Measurements from ENCODE around the gene GANAB. TPM values are rescaled to one million over a fixed set of nuclear protein-coding genes. Genes with fewer than 3 reads are reported as not detected.

Gene GANAB
- total and polyA plus RNA-seq, 2 of the 13 experiments (the other 11 are each of a cell fraction or from before 2014, with no cell fraction given): 99.5 to 234 TPM

DNA sequence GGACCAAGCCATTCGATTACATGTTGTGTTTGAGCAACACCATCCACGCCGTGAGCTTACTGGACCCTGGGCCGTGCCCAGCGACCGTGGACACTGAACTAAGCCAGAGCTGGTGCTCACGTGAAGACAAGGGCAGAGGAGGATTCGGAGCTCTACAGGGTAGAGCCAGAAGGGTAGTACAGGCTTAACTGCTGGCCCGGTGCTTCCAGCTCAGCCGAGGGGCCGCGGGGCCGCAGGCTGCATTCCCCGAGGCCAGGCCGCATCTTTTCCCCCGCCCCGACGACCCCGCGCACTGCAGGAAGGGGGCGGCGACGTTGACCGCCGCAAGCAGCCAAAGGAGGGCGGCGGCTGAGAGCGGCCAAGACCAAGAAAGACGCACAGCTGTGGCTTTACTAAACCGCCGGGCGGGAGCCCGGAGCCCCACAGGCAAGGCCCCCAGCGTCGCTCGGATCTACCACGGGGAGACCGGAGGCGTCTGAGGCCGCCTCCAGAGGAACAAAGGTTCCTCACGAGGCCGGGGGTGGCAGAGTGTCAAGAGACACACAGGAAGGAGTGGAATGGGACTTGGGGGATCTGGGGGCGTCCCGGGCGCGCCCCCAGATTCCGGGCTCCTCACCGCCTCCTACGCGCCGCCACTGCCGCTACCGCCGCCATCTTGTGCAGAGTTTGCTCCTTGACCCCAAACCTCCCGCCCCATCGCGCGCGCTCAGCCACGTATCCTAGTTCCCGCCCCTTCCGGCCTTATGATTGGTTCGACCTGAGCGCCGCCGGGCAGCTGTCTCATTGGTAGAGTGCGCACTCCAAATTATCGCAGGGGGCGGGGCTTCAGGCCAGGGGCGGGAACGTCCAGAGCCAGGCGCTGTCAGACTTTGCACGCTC lies at the start of gene GANAB (continued):
- peak; percentile 77 for TF ChIP-seq HDAC1 (CRISPR knock-in tag; IDR thresholded peaks at IDR 0.05)
- no peak for TF ChIP-seq HMG20B (CRISPR knock-in tag; conservative IDR thresholded peaks at IDR 0.05)
- peak; percentile 95; the same call in 2 of the 3 replicates for TF ChIP-seq MXI1 (IDR thresholded peaks at IDR 0.05; ENCODE audit: borderline replicate concordance, low read depth, low read length)
- TF ChIP-seq SUZ12 (IDR thresholded peaks at IDR 0.05; ENCODE audit: low read depth, low read length): no peak
- peak; percentile 86 for TF ChIP-seq ASH2L (IDR thresholded peaks at IDR 0.05; ENCODE audit: insufficient read length, low read depth, low read length)
- no peak for TF ChIP-seq FOXP4 (CRISPR knock-in tag; IDR thresholded peaks at IDR 0.05)
- TF ChIP-seq ZNF564 (CRISPR knock-in tag; IDR thresholded peaks at IDR 0.05): no peak
- TF ChIP-seq CEBPG (CRISPR knock-in tag; IDR thresholded peaks at IDR 0.05): no peak; the same call in 1 of the 2 replicates
- TF ChIP-seq RFX3 (CRISPR knock-in tag; IDR thresholded peaks at IDR 0.05): no peak
- TF ChIP-seq ZNF83 (CRISPR knock-in tag; IDR thresholded peaks at IDR 0.05; ENCODE audit: borderline replicate concordance): 0 out of 2 replicates have a peak, but pooled peaks have one; percentile 16
- TF ChIP-seq MIER2 (CRISPR knock-in tag; IDR thresholded peaks at IDR 0.05): no peak
- peak; percentile 74 for TF ChIP-seq HOXA3 (CRISPR knock-in tag; IDR thresholded peaks at IDR 0.05)
- 0 out of 2 replicates have a peak, but pooled peaks have one; percentile 44 for TF ChIP-seq ZSCAN30 (CRISPR knock-in tag; IDR thresholded peaks at IDR 0.05)
- TF ChIP-seq WIZ (CRISPR knock-in tag; IDR thresholded peaks at IDR 0.05): no peak
- TF ChIP-seq, protein P1, sequence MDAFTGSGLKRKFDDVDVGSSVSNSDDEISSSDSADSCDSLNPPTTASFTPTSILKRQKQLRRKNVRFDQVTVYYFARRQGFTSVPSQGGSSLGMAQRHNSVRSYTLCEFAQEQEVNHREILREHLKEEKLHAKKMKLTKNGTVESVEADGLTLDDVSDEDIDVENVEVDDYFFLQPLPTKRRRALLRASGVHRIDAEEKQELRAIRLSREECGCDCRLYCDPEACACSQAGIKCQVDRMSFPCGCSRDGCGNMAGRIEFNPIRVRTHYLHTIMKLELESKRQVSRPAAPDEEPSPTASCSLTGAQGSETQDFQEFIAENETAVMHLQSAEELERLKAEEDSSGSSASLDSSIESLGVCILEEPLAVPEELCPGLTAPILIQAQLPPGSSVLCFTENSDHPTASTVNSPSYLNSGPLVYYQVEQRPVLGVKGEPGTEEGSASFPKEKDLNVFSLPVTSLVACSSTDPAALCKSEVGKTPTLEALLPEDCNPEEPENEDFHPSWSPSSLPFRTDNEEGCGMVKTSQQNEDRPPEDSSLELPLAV (CRISPR knock-in tag; conservative IDR thresholded peaks at IDR 0.05; ENCODE audit: low read depth): no peak
- peak; percentile 67; the same call in 1 of the 2 replicates for TF ChIP-seq SPEN (CRISPR knock-in tag; IDR thresholded peaks at IDR 0.05; ENCODE audit: low read depth)
- 0 out of 2 replicates have a peak, but pooled peaks have one; percentile 34 for TF ChIP-seq RFXANK (CRISPR knock-in tag; IDR thresholded peaks at IDR 0.05)
- TF ChIP-seq ZNF816 (CRISPR knock-in tag; IDR thresholded peaks at IDR 0.05; ENCODE audit: borderline replicate concordance): 0 out of 2 replicates have a peak, but pooled peaks have one; percentile 72
- peak; percentile 96 for TF ChIP-seq TAF15 (IDR thresholded peaks at IDR 0.05; ENCODE audit: low read depth, low read length, poor library complexity, severe bottlenecking)
- 0 out of 2 replicates have a peak, but pooled peaks have one; percentile 33 for TF ChIP-seq YEATS2 (CRISPR knock-in tag; IDR thresholded peaks at IDR 0.05; ENCODE audit: borderline replicate concordance)
- no peak for TF ChIP-seq ZNF839 (CRISPR knock-in tag; IDR thresholded peaks at IDR 0.05; ENCODE audit: borderline replicate concordance)
- TF ChIP-seq GFI1 (CRISPR knock-in tag; IDR thresholded peaks at IDR 0.05; ENCODE audit: borderline replicate concordance): peak; percentile 56; the same call in 1 of the 2 replicates
- no peak for TF ChIP-seq ATM (IDR thresholded peaks at IDR 0.05; ENCODE audit: borderline replicate concordance)
- no peak for TF ChIP-seq ZNF782 (CRISPR knock-in tag; IDR thresholded peaks at IDR 0.05; ENCODE audit: borderline replicate concordance)
- no peak for TF ChIP-seq ZNF431 (CRISPR knock-in tag; IDR thresholded peaks at IDR 0.05; ENCODE audit: borderline replicate concordance, low read depth)
- TF ChIP-seq ZNF792 (CRISPR knock-in tag; IDR thresholded peaks at IDR 0.05): no peak; the same call in 1 of the 2 replicates
- TF ChIP-seq SOX6 (IDR thresholded peaks at IDR 0.05): no peak
- 0 out of 2 replicates have a peak, but pooled peaks have one; percentile 9 for TF ChIP-seq SOX6 (CRISPR knock-in tag; IDR thresholded peaks at IDR 0.05)
